Measurements from ENCODE around the gene PGRMC2. TPM values are rescaled to one million over a fixed set of nuclear protein-coding genes. Genes with fewer than 3 reads are reported as not detected.

Gene PGRMC2
- total and polyA plus RNA-seq, 2 donors (not counting 1 experiment from before 2014, with no cell fraction given) = 4.7 to 30.7 TPM

DNA sequence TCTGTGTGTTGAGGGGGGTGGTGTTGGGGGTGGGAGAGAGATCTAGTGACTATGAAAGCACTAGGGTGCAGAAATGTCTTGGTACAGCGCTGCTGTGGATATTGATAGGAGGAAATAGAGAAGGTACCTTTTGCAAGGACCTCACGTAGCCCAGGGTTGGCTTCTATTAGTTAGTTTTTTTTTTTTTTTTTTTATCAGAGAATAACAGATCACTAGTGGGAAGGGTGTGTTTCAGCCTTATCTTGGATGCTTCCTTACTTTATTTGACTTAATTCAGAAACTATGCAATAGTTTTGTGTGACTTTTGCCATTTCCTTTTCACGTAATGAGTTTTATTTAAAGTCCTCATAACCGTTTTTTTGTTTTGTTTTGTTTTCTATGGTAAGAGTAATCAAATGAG is 16.4 kb upstream of the PGRMC2 start:
- ChIA-PET POLR2A (no interaction called here), CTCF (no interaction called here)
- Mint-ChIP-seq H3K27ac (no peak overlapping the region), H3K9me3 (ENCODE audit: insufficient read depth) (no peaks in the 10 kb centered on the region), H3K27me3 (no peaks in the 10 kb centered on the region), H3K4me3 (no peak overlapping the region), H3K4me1 (no peaks in the 10 kb centered on the region)
- Histone ChIP-seq H3K4me1 (ENCODE audit: control insufficient read depth in 2 of 2, insufficient read depth in 2 of 2, low read length in 2 of 2) (no peaks in the 10 kb centered on the region), H3K9ac (ENCODE audit: low read length) (no peak overlapping the region), H3K27me3 (replicated peaks in 1 of 4; ENCODE audit: control extremely low read depth in 1 of 4, control insufficient read depth in 3 of 4, insufficient read depth in 4 of 4, low read length in 3 of 4) (no peaks in the 10 kb centered on the region), H3K27ac (ENCODE audit: low read length in 2 of 2) (no peak overlapping the region), H3K9me3 (ENCODE audit: control extremely low read depth in 1 of 3, control insufficient read depth in 2 of 3, insufficient read depth in 1 of 3, low read length in 2 of 3) (no peaks in the 10 kb centered on the region), H3K79me2 (ENCODE audit: control insufficient read depth, insufficient read depth, low read length) (no peaks in the 10 kb centered on the region), H3K36me3 (replicated peaks in 1 of 2; ENCODE audit: control extremely low read depth in 1 of 2, control insufficient read depth in 1 of 2, extremely low read depth in 1 of 2, insufficient read depth in 2 of 2, low read length in 1 of 2) (peaks cover 0 to 3% of the 10 kb centered on the region in 2 experiments), H2AFZ (ENCODE audit: insufficient read depth, low read depth, low read length, poor library complexity, severe bottlenecking) (no peak overlapping the region), H3K4me2 (replicated peaks; ENCODE audit: low read depth, low read length, poor library complexity, severe bottlenecking) (no peak overlapping the region), H3K4me3 (ENCODE audit: control extremely low read depth in 1 of 5, extremely low read depth in 1 of 5, insufficient read depth in 1 of 5, low read depth in 2 of 5, low read length in 4 of 5) (no peak overlapping the region), H4K20me1 (ENCODE audit: control insufficient read depth, insufficient read depth, low read length, poor library complexity, severe bottlenecking) (no peaks in the 10 kb centered on the region)
- 93% methylated on average over 2 of the region's 4 CpGs for WGBS (ENCODE audit: insufficient coverage)
- ATAC-seq (ENCODE audit: low read depth) (no peak), DNase-seq (no peak)
- TF ChIP-seq, protein P1, sequence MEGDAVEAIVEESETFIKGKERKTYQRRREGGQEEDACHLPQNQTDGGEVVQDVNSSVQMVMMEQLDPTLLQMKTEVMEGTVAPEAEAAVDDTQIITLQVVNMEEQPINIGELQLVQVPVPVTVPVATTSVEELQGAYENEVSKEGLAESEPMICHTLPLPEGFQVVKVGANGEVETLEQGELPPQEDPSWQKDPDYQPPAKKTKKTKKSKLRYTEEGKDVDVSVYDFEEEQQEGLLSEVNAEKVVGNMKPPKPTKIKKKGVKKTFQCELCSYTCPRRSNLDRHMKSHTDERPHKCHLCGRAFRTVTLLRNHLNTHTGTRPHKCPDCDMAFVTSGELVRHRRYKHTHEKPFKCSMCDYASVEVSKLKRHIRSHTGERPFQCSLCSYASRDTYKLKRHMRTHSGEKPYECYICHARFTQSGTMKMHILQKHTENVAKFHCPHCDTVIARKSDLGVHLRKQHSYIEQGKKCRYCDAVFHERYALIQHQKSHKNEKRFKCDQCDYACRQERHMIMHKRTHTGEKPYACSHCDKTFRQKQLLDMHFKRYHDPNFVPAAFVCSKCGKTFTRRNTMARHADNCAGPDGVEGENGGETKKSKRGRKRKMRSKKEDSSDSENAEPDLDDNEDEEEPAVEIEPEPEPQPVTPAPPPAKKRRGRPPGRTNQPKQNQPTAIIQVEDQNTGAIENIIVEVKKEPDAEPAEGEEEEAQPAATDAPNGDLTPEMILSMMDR (IDR thresholded peaks at IDR 0.05) = no peak
- no peak for TF ChIP-seq EZH2 (IDR thresholded peaks at IDR 0.05; ENCODE audit: borderline replicate concordance, insufficient read depth, low read depth, low read length, poor library complexity, severe bottlenecking)
- intact Hi-C loops (cut with micrococcal nuclease) = no loop called here

DNA sequence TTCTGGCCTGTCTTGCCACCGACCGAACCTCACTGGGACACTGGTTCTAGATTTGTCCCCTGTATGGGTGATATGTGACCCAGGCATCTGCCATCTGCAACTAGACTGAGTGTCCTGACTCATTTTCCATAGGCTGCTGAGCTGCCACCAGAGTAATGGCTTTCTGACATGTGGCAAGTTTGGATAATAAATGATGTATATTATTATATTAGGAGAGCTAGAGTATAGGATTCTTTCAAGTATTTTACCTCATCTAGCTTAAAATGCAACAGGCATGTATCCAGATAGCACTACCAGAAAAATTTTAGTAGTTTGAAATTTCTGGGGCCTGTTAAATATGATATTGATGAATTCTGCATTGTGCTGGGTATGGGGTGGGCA is 15.8 kb upstream of the PGRMC2 start:
- Histone ChIP-seq H3K27ac (ENCODE audit: low read length in 2 of 2) (no peak overlapping the region), H3K9me3 (ENCODE audit: control extremely low read depth in 1 of 3, control insufficient read depth in 2 of 3, insufficient read depth in 1 of 3, low read length in 2 of 3) (no peaks in the 10 kb centered on the region), H3K36me3 (replicated peaks in 1 of 2; ENCODE audit: control extremely low read depth in 1 of 2, control insufficient read depth in 1 of 2, extremely low read depth in 1 of 2, insufficient read depth in 2 of 2, low read length in 1 of 2) (peaks cover 0 to 3% of the 10 kb centered on the region in 2 experiments), H3K4me1 (ENCODE audit: control insufficient read depth in 2 of 2, insufficient read depth in 2 of 2, low read length in 2 of 2) (no peaks in the 10 kb centered on the region), H3K27me3 (replicated peaks in 1 of 4; ENCODE audit: control extremely low read depth in 1 of 4, control insufficient read depth in 3 of 4, insufficient read depth in 4 of 4, low read length in 3 of 4) (no peaks in the 10 kb centered on the region), H3K9ac (ENCODE audit: low read length) (no peak overlapping the region), H3K4me2 (replicated peaks; ENCODE audit: low read depth, low read length, poor library complexity, severe bottlenecking) (no peak overlapping the region), H3K4me3 (ENCODE audit: control extremely low read depth in 1 of 5, extremely low read depth in 1 of 5, insufficient read depth in 1 of 5, low read depth in 2 of 5, low read length in 4 of 5) (no peak overlapping the region), H2AFZ (ENCODE audit: insufficient read depth, low read depth, low read length, poor library complexity, severe bottlenecking) (no peak overlapping the region), H4K20me1 (ENCODE audit: control insufficient read depth, insufficient read depth, low read length, poor library complexity, severe bottlenecking) (no peaks in the 10 kb centered on the region), H3K79me2 (ENCODE audit: control insufficient read depth, insufficient read depth, low read length) (no peaks in the 10 kb centered on the region)
- CTCF ChIA-PET = no interaction called here
- Mint-ChIP-seq H3K4me1 (no peaks in the 10 kb centered on the region), H3K27ac (no peak overlapping the region), H3K4me3 (no peak overlapping the region), H3K9me3 (ENCODE audit: insufficient read depth) (no peaks in the 10 kb centered on the region), H3K27me3 (no peaks in the 10 kb centered on the region)
- no CpG with 5 or more reads among the region's 2 CpGs for WGBS (ENCODE audit: insufficient coverage)
- intact Hi-C loops (cut with micrococcal nuclease) = no loop called here
- TF ChIP-seq, protein P1 (IDR thresholded peaks at IDR 0.05) = no peak
- TF ChIP-seq EZH2 (IDR thresholded peaks at IDR 0.05; ENCODE audit: borderline replicate concordance, insufficient read depth, low read depth, low read length, poor library complexity, severe bottlenecking) = no peak
- POLR2A ChIA-PET = no interaction called here
- ATAC-seq (ENCODE audit: low read depth) (no peak), DNase-seq (no peak)

Measured in B cell (primary cell).